HG03045 (cell line): ENCODE results near the gene ZNF428.
"Not testable (repeated sequence)": the region's sequence is repeated elsewhere in the genome, so short reads cannot be mapped to it uniquely, and the experiment has no call there.

Source experiments
- ATAC-seq: cut with Tn5 transposase; IDR thresholded peaks from one replicate; pipeline ENCODE4 v1.9.1; 2021; ENCODE audit warnings: mild to moderate bottlenecking, moderate library complexity; ENCODE audit not compliant: unreplicated experiment

ZNF428 gene

GRCh38 chr19:43640424-43640757 lies 21.0 kb upstream of the ZNF428 start:
- no peak for ATAC-seq

GRCh38 chr19:43639519-43640423 lies 20.3 kb upstream of the ZNF428 start, which contains the start of gene CADM4:
TSS of gene CADM4 (minus strand) at chr19:43639850. CDS start at chr19:43639790, 60 bp downstream.
- no peak for ATAC-seq

- no peak for ATAC-seq
These were observed 19.6 kb upstream of the ZNF428 start for GRCh38 chr19:43638995-43639518.

DNA sequence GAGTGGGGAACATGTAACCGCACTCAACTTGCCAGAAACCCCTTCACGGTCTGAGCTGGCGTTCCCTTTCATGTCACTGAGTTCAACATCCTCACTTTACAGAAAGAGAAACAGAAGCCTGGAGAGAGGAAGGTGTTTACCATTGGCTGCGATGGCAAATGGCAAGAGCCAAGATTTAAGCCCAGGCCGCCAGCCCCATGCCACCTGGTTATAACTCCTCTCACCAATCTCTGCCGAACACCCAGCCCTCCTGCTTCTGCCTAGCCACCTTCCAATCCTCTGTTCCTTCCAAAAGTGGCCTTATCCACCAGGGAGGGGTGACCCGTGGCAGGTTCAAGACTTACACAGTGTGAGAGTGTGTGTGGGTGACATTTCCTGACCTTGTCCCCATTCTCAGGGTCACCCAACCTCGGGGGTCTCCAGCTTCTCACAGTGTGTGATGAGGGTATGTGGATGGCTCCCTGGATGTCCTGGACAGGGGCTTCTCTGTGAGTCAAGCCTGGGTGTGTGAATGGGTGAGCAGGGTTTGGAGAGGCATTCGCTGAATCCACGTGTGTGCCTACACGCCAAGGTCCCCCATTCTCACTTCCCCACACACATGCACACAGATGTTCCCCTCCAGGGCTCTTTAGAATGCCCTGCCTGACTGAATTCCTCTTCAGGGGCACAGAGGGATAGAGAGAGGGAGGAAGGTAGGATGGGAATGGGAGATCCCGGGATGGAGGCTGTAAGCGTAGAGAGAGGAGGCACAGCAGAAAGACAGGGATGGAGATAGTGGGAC lies 19.0 kb upstream of the ZNF428 start:
- ATAC-seq = no peak

GRCh38 chr19:43636121-43636683 lies 16.8 kb upstream of the ZNF428 start:
- ATAC-seq = no peak

GRCh38 chr19:43635561-43635940 lies 16.1 kb upstream of the ZNF428 start:
- ATAC-seq = not testable (repeated sequence)

DNA sequence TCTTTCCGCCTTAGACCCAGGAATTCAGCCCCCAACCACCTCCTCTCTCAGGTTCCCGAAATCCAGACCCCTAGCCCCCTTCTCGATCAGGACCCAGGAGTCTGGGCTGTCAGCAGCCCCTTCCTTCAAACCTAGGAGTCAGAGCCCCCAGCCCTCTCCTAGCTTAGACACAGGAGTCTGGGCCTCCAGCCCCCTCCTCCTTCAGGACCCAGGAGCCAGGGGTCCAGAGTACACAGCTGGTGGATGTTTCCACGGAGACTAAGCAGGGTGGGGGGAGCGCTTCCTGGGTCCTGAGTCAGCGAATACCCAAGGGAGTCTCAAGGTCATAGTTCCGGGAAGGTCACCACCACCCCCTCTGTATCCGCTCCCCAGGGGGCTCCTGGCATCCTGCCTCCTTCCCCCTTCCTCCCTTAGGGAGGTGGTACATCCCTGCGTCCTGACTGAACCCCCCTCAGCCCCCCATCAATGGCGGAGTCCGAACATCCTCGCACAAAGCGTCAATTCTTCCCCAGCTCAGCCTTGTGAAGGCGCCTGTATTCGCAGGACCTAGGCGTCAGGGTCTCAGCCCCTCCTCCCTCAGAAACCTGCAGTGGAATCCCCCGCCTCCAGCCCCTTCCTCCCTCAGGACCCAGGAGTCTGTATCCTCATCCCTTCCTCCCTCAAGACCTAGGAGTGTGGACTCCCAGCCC lies 15.6 kb upstream of the ZNF428 start:
- no peak for ATAC-seq

- ATAC-seq = no peak
These were observed 15.1 kb upstream of the ZNF428 start for GRCh38 chr19:43634506-43634871.

GRCh38 chr19:43634068-43634467 lies 14.6 kb upstream of the ZNF428 start:
- no peak for ATAC-seq

DNA sequence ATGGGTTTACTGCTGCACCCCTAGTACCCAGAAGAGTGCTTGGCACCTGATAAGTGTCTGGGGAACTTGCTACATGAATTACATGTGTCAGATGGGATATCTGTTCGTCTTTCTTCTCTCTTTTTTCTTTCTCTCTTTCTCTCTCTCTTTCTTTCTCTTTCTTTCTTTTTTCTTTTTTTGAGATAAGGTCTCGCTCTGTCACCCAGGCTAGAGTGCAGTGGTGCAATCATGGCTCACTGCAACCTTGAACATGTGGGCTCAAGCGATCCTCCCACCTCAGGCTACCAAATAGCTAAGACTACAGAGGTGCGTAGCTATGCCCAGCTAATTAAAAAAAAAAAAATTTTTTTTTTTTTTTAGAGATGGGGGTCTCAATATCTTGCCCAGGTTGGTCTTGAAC lies 14.1 kb upstream of the ZNF428 start:
- ATAC-seq = no peak

- no peak for ATAC-seq
These were observed 12.1 kb upstream of the ZNF428 start for GRCh38 chr19:43631491-43631890.

DNA sequence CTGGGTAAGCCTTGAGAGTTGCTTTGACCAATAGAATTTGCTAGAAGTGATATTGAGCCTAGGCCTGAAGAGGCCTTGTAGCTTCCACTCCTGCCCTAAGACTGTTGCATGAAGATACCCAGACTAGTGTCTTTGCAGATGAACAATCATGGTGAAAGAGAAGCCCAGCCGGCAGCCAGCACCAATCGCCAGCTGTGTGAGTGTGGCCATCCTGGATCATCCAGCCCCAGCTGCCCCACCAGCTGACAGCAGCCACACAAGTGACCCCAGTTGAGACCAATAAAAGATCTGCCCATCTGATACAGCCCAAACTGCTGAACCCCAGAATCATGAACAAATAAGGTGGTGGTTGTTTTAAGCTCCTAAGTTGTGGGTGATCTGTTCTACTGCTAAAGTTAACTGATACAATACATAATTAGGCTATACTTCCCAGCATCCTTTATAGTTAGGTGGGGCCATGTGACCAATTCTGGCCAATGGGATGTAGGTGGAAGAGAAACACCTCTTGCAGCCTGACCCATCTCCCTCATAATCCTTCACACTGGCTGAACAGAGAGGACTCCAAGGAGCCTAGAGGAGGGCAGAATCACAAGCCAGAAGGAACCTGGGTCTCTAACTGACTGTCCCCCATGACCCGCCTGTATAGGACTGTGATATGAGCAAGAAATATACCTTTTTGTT lies 9.4 kb upstream of the ZNF428 start:
- no peak for ATAC-seq

GRCh38 chr19:43626838-43627237 lies 7.4 kb upstream of the ZNF428 start:
- ATAC-seq = no peak

DNA sequence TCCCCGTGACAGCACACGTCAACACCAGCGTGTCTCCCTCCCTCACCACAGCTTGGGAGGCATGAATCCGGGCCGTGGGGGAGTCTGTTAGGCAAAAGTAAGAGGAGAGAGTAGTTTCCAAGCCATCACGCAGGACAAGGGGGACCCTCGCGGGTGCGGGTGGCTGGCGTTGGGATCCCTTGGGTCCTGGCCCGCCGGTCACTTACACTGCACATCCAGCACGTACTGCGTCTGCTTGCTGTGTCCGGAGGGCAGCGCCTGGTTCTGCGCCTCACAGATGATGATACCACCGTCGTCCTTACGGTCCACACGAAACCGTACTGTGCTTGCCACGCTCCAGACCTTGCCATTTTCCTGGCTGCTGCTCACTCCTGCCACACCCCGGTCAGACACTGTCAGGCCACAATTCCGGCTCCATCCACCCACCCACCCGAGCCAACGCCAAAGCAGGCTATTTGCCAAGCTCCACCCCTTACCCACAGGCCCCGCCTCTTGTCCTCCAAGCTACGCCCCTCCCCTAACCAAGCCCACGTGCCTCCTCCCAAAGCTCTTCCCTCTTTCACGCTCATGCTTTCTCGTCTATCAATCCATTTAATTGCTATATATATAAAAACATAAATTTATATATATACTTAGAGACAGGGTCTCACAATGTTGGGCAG lies 6.6 kb upstream of the ZNF428 start:
- no peak for ATAC-seq

GRCh38 chr19:43624933-43625332 lies 5.5 kb upstream of the ZNF428 start:
- no peak for ATAC-seq

DNA sequence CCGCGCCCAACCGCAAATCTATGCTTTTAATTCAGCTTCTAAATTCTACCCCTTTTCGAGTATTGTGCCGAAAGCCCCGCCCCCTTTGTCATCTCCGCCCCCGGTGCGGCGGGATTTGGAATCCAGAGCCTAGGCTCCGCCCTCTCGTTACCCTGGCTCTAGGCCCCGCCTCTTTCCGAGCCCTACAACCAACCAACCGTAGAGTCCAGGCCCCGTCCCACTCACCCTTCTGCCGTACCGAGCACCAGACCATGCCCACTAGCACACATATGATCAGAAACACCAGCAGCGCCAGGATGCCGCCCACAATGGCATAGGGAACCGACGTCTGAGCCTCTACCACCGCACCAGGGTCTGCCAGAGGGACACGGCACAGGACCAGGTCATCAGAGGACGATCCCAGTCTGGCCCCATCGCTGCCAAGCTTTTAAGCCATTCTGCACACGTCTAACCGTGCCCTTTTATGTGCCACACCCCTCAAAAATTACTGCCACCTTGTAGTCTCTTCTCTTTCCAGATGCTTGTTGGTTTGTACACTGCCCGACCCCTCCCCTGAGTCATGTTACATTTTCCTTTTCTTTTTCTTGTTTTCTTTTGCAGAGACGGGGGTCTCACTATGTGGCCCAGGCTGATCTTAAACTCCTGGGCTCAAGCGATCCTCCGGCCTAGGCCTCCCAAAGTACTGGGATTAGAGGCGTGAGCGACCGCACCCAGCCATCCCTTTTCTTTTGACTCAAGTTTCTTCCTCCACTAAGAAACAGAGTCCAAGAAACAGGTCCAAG lies 4.7 kb upstream of the ZNF428 start:
- no peak for ATAC-seq

DNA sequence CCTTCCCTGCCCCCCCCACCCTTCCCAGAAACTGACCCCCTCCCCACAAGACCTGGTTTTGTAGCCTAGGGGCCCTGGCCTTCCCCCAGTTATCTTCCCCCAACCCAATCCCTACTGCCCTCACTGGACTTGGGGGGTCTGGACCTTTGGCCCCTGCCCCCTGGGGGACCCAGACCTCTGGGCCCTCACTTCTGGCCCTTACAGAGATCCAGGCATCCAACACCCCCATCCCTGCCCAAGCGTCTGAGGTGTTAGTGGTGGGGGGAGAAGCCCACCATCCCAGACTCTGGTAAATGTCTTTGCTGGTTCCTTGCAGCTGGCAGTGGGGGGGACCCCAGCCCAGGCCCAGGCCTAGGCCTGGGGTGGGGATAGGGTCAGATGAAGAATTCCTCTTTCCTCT lies 3.5 kb upstream of the ZNF428 start:
- ATAC-seq = no peak

GRCh38 chr19:43622070-43622469 lies 2.6 kb upstream of the ZNF428 start:
- no peak for ATAC-seq
